Activated T-helper 1 cell treated with anti-CD3 and anti-CD28 coated beads, Interleukin-12 subunit alpha, Interleukin-12 subunit beta, Interleukin-2, Interleukin-4 antibody, amounts not matched to agents 30 ng/mL and 10 ng/mL and 1 ng/mL, durations not matched to agents 14 hours and 24 hours and 36 hours (primary cell): Measurements from ENCODE around the gene POU2AF3. TPM values are rescaled to one million over a fixed set of nuclear protein-coding genes. Genes with fewer than 3 reads are reported as not detected.

Experiments
- DNase-seq: peaks from one replicate; pipeline ENCODE4 v3.0.0; 2021; ENCODE audit warnings: low spot score
- H3K27ac Mint-ChIP-seq: one replicate; pipeline ENCODE4 v1.8.0; 2021; ENCODE audit warnings: mild to moderate bottlenecking, mixed read lengths
- H3K27me3 Mint-ChIP-seq: one replicate; pipeline ENCODE4 v1.8.0; 2022; ENCODE audit warnings: mild to moderate bottlenecking, moderate library complexity, mixed read lengths; ENCODE audit not compliant: insufficient read depth
- H3K36me3 Mint-ChIP-seq: one replicate; pipeline ENCODE4 v1.8.0; 2021; ENCODE audit warnings: low read depth, mixed read lengths
- H3K4me1 Mint-ChIP-seq: one replicate; pipeline ENCODE4 v1.8.0; 2021; ENCODE audit warnings: low read depth, mixed read lengths
- H3K4me3 Mint-ChIP-seq: one replicate; pipeline ENCODE4 v1.8.0; 2021; ENCODE audit warnings: mild to moderate bottlenecking, moderate library complexity, mixed read lengths
- H3K9me3 Mint-ChIP-seq: one replicate; pipeline ENCODE4 v1.8.0; 2021; ENCODE audit warnings: mixed read lengths
- intact Hi-C: fragments of 100-400 bp; cut with micrococcal nuclease; formaldehyde crosslinking; loops from one replicate; pipeline ENCODE4 v1.15.1; 2024
- total RNA-seq: library from RNA; stranded (reverse); gene quantifications from 2 replicates; pipeline ENCODE4 v1.2.3, GENCODE V29; 2022

POU2AF3 gene
- total RNA-seq, 1 donor from 2014 or later, result 0.21 TPM

DNA sequence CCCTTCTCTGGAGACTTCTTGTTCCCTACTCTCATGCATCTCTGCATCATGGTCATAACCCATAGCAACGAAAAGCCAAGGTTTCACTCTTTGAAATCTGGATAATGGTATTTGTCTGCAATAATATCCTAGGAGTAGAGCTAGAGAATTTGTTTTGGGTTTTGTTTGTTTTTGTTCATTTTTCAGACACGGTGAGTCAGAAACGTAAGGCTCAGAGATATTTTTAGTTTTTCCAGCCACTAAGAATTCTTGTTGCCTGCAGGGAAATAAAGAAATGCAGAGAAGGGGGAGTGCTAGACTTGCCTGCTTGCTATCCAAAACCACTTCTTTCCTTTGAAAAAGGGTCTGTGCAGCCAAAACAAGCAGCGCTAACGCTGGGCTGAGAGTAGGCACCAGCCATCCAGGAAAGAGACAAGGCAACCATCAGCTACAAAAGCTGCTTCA, 26.0 kb downstream of the POU2AF3 start:
- H3K36me3 Mint-ChIP-seq, result no peaks in the 10 kb centered on the region
- intact Hi-C loops, result no loop called here
- DNase-seq, result no peak
- peaks cover 10% of the 10 kb centered on the region for H3K27me3 Mint-ChIP-seq
- H3K27ac Mint-ChIP-seq, result no peak overlapping the region
- no peak overlapping the region for H3K4me3 Mint-ChIP-seq
- no peaks in the 10 kb centered on the region for H3K9me3 Mint-ChIP-seq
- H3K4me1 Mint-ChIP-seq, result no peaks in the 10 kb centered on the region

DNA sequence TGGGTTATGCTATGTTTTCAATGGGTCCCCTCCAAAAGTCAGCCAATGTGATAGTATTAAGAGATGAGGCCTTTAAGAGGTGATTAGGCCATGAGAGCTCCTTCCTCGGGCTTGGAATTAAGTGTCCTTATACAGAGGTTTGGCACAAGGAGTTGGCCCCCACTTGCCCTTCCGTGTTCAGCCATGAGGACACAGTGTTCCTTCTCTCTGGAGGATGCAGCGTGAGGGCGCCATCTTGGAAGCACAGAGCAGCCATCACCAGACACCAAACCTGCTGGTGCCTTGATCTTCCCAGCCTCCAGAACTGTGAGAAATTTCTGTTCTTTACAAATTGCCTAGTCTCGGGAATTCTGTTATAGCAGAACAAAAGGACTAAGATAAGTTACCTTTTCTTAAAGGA, 26.9 kb downstream of the POU2AF3 start:
- Mint-ChIP-seq H3K9me3 (no peaks in the 10 kb centered on the region), H3K27me3 (peaks cover 7% of the 10 kb centered on the region), H3K4me1 (no peaks in the 10 kb centered on the region), H3K27ac (no peak overlapping the region), H3K36me3 (no peaks in the 10 kb centered on the region), H3K4me3 (no peak overlapping the region)
- no peak for DNase-seq
- intact Hi-C loops, result no loop called here

DNA sequence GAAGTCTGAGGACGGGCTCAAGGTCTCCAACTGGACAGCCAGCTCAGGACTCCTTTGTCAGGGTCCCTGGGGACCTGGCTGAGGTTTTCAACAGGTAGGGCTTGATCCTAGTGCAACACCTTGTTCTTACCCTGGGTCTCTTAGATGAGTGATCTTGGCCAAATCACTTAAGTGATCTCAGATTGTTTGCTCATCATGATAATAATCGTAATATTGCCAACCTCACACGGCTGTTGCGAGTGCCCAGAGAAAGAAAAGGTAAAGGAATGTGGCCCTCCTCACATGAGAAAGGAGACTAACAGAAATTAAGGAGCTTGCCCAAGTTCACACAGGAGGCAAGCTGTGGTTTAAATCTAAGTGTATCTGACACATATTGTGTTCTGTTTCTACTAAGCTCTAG, 28.5 kb downstream of the POU2AF3 start:
- intact Hi-C loops, result no loop called here
- H3K9me3 Mint-ChIP-seq, result no peaks in the 10 kb centered on the region
- H3K27ac Mint-ChIP-seq, result no peak overlapping the region
- H3K36me3 Mint-ChIP-seq, result no peaks in the 10 kb centered on the region
- no peak for DNase-seq
- no peak overlapping the region for H3K4me3 Mint-ChIP-seq
- H3K27me3 Mint-ChIP-seq, result peaks cover 3% of the 10 kb centered on the region
- H3K4me1 Mint-ChIP-seq, result no peaks in the 10 kb centered on the region

DNA sequence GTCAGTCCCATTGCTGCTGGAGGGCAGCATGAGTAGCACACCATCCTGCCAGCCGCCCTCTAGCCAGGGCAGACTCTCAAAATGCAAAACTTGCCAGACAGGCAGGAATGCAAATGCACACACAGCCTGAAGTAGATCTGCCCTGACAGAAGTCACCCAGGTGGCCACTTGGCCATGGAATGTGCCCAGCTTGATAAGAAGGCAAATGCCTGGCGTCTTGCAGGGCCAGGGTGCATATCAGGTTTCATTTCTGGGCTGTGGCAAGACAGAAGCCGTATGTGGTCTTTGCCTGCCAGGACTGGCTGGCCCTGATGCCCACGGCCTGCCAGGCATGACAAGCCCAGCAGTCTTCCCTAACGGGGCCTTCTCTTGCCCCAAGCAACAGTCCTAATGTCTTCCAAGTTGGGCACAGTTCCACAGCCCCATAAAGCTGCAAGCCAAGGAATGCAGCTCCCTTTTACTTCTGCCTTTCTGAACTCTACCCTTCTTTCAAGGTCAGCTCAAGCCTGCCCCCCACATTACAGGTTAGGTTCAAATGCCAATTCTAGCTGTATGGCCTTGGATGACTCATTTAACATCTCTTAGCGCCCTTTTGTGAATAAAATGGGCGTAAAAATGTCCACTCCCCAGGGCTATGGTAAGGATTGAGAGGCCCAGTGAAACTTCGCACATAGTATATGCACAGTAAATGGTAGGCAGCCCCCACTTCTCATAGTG, 29.7 kb downstream of the POU2AF3 start:
- Mint-ChIP-seq H3K4me1 (no peaks in the 10 kb centered on the region), H3K9me3 (no peaks in the 10 kb centered on the region), H3K27me3 (no peaks in the 10 kb centered on the region), H3K4me3 (no peak overlapping the region), H3K36me3 (no peaks in the 10 kb centered on the region), H3K27ac (no peak overlapping the region)
- DNase-seq, result no peak
- intact Hi-C loops, result no loop called here

DNA sequence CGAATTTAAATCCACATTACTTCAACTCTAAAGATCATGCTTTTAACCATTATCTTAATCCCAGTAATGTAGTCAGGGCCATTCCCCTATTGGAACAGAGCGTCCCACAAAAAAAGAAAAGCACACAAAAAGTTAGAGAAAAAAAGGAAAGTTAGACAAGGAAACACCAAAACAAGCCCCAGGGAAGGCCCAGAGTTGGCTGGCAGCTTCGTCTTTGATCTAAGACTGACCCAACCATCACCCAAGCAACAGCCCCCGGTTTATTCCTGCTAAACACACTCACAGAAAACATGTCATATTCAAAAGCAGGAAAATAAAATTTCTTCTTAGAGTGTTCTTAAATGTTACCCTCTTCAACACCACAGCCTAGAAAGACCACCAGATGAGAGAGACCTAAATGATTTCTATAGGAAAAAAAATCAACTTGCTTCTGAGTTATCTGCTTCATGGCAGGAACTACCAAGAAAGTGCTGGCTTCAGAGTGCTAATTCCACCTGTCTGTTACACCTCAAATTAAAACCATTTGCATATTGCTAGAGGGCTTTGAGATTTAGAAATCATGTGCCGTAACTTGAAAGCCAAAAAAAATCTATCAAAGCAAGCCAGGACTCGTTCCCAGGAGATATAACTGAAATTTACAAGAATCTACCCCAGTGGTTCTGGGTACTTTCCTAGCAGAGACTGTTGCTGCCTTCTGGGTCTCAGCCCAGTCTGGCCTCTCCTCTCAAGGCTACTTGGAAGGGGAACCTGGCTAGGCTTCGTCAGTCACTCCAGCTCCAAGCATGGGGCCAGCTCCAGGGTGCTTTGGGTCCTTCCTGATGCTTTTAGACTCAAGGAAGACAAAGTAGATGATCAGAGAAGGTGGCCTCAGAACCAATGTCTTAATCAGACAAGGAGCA, 31.2 kb downstream of the POU2AF3 start:
- no peak overlapping the region for H3K4me3 Mint-ChIP-seq
- no peak overlapping the region for H3K27ac Mint-ChIP-seq
- H3K27me3 Mint-ChIP-seq, result no peaks in the 10 kb centered on the region
- intact Hi-C loops, result no loop called here
- DNase-seq, result no peak
- no peaks in the 10 kb centered on the region for H3K9me3 Mint-ChIP-seq
- H3K36me3 Mint-ChIP-seq, result no peaks in the 10 kb centered on the region
- H3K4me1 Mint-ChIP-seq, result no peaks in the 10 kb centered on the region

DNA sequence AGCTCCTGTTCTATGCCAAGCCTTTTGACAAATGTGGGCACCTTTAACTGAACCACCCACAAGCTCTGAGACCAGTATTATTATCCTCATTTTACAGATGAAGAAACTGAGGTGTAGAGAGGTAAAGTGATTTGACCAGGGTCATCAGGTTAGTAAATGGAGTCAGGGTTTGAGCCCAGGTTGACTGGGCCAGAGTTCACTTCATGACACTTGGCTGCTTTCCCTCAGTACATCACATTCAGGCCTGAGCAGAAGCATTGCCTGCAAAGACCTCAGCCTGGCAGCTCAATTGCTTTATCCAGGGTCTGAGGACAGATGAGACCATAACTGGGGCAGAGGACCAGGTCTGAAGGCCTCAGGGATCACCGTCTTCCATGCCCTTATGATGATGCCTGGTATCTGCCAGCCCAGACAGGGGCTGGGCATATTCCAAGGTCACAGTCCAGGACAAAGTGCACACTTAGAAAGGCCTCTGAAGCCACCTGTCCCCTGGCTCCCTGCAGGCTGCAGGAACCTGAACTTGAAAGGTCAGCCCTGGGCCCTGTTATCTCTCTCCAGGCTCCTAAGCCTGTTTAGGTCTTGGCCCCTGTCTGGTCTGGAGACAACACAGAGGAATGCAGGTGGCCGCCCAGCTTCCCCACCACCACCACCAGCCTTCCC, 32.0 kb downstream of the POU2AF3 start:
- Mint-ChIP-seq H3K4me3 (no peak overlapping the region), H3K27me3 (no peaks in the 10 kb centered on the region), H3K36me3 (no peaks in the 10 kb centered on the region), H3K27ac (no peak overlapping the region), H3K4me1 (no peaks in the 10 kb centered on the region), H3K9me3 (no peaks in the 10 kb centered on the region)
- DNase-seq, result no peak
- intact Hi-C loops, result no loop called here

DNA sequence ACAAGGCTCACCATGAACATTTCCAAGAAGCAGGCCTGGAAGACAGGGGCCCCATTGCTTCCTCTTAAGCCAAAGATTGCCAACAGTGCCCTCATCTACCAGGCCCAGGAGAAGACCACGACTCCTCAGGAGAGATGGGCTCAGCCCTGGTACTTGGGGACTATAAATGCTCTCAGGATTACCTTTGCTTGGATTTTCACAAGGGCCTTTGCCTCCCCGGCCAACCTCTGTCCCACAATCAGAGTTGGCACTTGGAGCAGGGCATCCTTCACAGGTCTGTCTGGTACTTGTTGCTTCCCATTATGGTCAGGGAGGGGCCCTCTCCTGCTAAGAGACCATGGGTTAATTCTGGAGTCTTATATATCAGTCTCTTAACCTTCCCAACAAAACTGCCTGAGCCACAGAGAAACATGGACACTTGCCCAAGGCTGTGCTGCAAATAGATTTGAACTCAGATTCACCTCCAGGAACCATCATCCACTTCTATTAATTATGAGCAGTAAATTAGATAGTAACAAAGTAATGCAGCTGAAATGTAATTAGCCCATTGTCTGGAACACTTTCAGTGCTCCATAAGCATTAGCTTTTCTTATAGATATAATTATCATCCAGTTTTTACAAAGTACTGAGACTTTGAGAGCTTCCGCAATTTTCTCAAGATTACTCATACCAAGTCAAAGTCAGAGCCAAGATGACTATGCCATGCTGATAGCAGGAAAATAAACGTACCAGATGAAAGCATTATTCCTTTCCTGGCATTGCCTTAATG, 33.5 kb downstream of the POU2AF3 start:
- Mint-ChIP-seq H3K27me3 (peaks cover 6% of the 10 kb centered on the region), H3K4me1 (no peaks in the 10 kb centered on the region), H3K9me3 (no peaks in the 10 kb centered on the region), H3K36me3 (no peaks in the 10 kb centered on the region), H3K27ac (no peak overlapping the region), H3K4me3 (no peak overlapping the region)
- no peak for DNase-seq
- intact Hi-C loops, result no loop called here

DNA sequence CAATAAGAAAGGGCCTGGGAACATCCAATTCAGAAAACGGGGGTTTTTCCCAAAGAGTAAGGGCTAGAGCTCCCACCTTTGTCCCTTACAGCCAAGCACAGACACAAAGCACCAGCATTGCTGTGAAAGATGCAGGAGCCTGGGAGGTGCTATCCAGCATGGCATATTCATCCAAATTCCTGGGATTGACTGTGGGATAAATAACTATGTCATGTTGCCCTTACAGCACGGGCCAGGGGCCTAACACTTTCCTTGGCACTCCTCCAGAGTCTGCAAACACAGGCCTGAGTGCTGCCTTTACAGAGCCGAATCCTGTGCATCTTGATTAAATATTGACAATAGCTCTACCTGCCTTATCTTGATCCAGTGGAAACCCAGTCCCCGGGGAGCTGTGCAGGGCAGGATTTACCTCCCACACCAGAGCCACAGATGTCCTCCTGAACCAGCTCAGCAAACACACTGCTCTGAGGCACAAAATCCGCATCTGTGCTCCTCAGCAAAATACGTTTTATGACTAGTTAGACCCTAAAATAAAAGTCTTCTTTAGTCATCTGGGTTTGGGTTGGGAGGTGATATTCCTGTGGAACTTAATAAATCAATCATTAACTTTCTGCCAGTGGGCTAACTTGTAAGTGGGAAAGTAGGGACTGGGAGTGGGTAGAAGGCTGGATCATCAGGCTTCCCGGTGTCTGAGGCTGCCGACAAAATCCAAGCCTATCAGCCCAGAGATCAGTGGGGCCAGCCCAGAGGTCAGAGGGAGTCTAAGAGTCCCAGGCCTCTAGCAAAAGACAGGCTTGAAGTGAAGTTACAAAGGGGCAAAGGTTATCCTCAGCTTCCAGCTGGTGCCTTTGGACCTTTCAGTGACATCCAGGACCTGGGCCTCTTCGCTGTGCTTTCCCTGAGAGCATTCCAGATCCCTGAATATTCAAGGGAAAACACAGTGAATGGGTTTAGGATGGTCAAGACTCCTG, 36.5 kb downstream of the POU2AF3 start:
- Mint-ChIP-seq H3K36me3 (peaks cover 1% of the 10 kb centered on the region), H3K27ac (no peak overlapping the region), H3K9me3 (peaks cover 5% of the 10 kb centered on the region), H3K4me1 (no peaks in the 10 kb centered on the region), H3K27me3 (peaks cover 7% of the 10 kb centered on the region), H3K4me3 (no peak overlapping the region)
- no peak for DNase-seq
- intact Hi-C loops, result no loop called here

DNA sequence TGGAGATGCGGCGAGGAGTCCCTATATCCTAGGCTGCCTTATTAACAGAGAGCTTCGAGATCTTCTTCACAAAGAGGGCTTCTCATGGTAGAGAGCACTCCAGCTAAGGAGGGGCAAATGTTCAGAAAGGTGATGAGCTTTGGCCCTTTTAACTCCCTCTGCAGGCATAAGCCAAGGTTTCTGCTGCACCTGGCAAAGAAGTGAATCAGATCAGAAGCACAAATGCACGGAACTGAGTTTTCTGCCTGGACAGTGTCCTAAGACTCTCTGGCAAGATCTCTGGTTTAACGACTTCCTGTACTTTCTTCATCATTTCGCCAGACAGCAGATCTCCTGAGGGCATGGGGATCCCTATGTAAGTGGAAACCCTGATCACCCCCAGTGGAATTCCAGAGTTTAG, 37.2 kb downstream of the POU2AF3 start:
- H3K27ac Mint-ChIP-seq, result no peak overlapping the region
- no peak for DNase-seq
- H3K4me3 Mint-ChIP-seq, result no peak overlapping the region
- H3K4me1 Mint-ChIP-seq, result no peaks in the 10 kb centered on the region
- intact Hi-C loops, result no loop called here
- peaks cover 7% of the 10 kb centered on the region for H3K27me3 Mint-ChIP-seq
- peaks cover 12% of the 10 kb centered on the region for H3K9me3 Mint-ChIP-seq
- H3K36me3 Mint-ChIP-seq, result peaks cover 1% of the 10 kb centered on the region

DNA sequence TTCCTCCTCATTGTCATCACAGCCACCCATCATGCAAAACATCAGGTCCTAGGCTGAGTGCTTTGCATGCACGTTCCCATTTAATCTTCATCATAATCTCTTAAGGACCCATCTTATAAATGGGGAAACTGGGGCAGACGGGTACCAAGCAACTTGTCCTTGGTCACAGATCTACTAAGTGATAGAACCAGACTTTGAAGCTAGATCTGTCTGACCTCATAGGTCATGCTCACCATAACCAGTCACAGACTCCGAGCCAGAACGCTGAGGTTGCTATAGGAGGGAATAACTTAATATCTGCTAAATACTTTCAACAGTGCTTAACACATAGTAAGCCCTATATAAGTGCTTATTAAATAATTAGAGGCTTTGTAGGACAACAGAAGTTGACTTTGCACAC, 37.7 kb downstream of the POU2AF3 start:
- Mint-ChIP-seq H3K36me3 (peaks cover 1% of the 10 kb centered on the region), H3K4me3 (no peak overlapping the region), H3K9me3 (peaks cover 12% of the 10 kb centered on the region), H3K27ac (no peak overlapping the region), H3K4me1 (no peaks in the 10 kb centered on the region), H3K27me3 (peaks cover 7% of the 10 kb centered on the region)
- DNase-seq, result no peak
- intact Hi-C loops, result no loop called here

DNA sequence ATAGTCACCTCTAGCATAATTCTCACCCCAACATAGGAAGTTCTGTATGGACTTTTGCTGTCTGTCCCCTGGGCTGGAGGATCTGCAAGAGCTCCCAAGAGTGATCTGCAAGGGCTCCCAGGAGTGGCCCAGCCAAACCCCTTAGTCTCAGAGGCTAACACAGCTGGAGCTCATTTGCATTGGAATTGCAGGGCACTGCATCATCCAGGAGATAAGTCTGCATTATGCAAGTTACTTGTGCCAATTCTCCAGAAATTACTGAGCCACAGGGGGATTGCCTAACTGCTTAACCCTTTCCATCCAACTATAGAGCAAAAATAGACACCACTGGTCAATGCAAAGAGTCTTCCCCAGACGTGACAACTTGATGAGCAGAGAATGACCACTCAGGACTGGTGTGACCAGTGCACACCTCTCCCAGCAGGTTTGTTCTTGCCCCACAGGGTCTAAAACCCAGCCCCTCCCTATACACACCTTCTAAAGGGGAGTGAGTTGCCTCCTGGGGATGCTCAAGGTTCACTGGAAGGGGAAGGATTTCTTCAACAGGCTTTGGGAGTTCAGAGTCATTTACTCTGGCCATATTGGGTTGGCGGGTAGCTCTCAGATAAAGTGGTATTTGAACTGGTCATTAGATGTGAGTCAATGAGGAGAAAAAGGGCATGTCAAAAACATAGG, 38.4 kb downstream of the POU2AF3 start:
- Mint-ChIP-seq H3K36me3 (peaks cover 1% of the 10 kb centered on the region), H3K4me1 (no peaks in the 10 kb centered on the region), H3K27me3 (peaks cover 7% of the 10 kb centered on the region), H3K27ac (no peak overlapping the region), H3K4me3 (no peak overlapping the region), H3K9me3 (peaks cover 12% of the 10 kb centered on the region)
- intact Hi-C loops, result no loop called here
- no peak for DNase-seq
